ENCODE results near the gene COTL1.

Gene COTL1

DNA sequence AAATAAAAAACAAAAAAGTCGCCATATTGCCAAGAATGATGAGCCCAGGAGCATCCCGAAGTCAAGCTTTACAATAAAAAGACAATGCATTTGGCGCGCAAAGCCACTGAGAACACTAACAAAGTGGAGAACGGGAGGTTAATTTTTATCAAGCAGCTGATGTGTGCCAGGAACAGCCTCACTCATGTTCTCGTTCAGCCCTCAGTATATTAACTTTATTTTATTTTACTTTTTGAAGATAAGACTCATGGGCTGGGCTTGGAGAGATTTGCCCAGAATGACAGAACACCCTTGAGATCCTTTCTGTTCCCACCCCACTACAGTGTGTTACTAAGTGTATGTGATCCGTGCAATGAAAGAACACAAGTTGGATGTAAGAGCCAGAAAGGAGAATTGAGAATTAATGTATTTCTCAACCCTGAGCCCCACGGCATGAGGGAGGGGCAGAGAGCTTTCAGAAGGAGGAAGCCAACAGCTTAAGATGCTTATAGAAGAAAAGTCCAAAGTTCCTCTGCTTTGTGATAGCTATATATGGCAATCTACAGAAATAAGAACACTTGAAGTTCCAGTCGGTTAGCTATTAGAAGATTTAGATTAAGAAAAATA, 48.4 kb downstream of the COTL1 start:
- Histone ChIP-seq H2AFZ (ENCODE audit: low read depth, low read length, severe bottlenecking) (no peak overlapping the region), H3K79me2 (ENCODE audit: insufficient read depth, low read length) (peaks cover 35% of the 10 kb centered on the region), H4K20me1 (ENCODE audit: low read depth, low read length) (no peaks in the 10 kb centered on the region), H3K27me3 (ENCODE audit: low read length) (no peaks in the 10 kb centered on the region), H3K9me3 (ENCODE audit: insufficient read depth, low read length) (no peaks in the 10 kb centered on the region), H3K9me2 (replicated peaks; ENCODE audit: insufficient read depth, low read length) (no peaks in the 10 kb centered on the region), H3K4me3 (ENCODE audit: insufficient read depth, low read length, poor library complexity, severe bottlenecking) (no peak overlapping the region), H3K27ac (ENCODE audit: low read depth, low read length) (no peak overlapping the region), H3K4me2 (ENCODE audit: low read depth, low read length, poor library complexity, severe bottlenecking) (no peak overlapping the region), H3K9ac (ENCODE audit: low read length) (no peak overlapping the region), H3F3A (ENCODE audit: insufficient read depth) (no peaks in the 10 kb centered on the region), H3K36me3 (ENCODE audit: low read length) (no peaks in the 10 kb centered on the region; the same call in 1 of the 2 replicates)
- no peak for TF ChIP-seq CTCF (IDR thresholded peaks at IDR 0.05; ENCODE audit: insufficient read depth, low read length, poor library complexity, severe bottlenecking)
- no peak for TF ChIP-seq EZH2phosphoT487 (conservative IDR thresholded peaks at IDR 0.05; ENCODE audit: low read length)

DNA sequence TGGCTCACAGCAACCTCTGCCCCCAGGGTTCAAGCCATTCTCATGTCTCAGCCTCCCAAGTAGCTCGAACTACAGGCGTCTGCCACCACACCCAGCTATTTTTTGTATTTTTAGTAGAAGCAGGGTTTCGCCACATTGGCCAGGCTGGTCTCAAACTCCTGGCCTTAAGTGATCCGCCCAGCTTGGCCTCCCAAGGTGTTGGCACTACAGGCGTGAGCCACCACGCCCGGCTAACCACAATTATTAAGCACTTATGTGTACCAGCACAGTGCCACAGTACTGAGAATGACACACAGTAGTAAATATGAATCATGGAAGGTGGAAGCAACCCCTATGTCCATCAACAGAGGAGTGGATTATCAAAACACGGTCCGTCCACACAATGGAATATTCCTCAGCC, 49.8 kb downstream of the COTL1 start:
- TF ChIP-seq CTCF (IDR thresholded peaks at IDR 0.05; ENCODE audit: insufficient read depth, low read length, poor library complexity, severe bottlenecking) = no peak
- no peak for TF ChIP-seq EZH2phosphoT487 (conservative IDR thresholded peaks at IDR 0.05; ENCODE audit: low read length)
- Histone ChIP-seq H3K79me2 (ENCODE audit: insufficient read depth, low read length) (peaks cover 35% of the 10 kb centered on the region), H3K9ac (ENCODE audit: low read length) (no peak overlapping the region)

DNA sequence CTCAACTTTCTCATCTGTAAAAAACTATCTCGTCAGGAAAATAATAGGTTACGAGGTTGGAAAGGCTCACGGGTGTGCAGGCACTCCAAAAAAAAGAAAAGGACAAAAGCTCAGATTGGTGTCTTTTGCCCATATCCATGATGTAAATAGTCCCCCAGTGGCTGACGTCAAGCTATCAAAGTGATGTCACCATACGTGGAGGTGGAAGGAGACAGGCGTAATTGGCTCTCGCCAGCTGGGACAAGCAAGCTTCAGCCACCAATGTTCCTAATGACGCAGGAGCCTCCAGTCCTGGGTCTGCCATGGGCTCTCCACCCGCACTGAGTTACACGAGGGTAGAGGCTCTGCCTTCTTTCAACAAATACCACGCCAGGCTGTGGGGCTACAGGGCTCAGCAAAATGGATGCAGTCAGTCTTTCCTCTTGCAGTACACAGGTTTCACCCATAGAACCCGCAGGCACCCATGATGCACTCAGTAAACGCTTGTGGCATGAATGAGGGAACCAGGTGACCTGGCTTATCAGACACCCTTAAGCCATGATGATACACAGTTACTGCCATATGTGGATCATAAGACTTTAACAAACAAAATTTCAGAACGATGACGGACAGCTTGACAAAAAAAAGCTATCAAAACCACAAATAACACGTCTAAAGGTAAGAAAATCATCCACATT, 50.5 kb downstream of the COTL1 start:
- TF ChIP-seq EZH2phosphoT487 (conservative IDR thresholded peaks at IDR 0.05; ENCODE audit: low read length) = no peak
- no peak for TF ChIP-seq CTCF (IDR thresholded peaks at IDR 0.05; ENCODE audit: insufficient read depth, low read length, poor library complexity, severe bottlenecking)
- Histone ChIP-seq H3K79me2 (ENCODE audit: insufficient read depth, low read length) (peaks cover 31% of the 10 kb centered on the region), H3K27me3 (ENCODE audit: low read length) (no peaks in the 10 kb centered on the region), H4K20me1 (ENCODE audit: low read depth, low read length) (no peaks in the 10 kb centered on the region), H3K9me3 (ENCODE audit: insufficient read depth, low read length) (no peaks in the 10 kb centered on the region), H3F3A (ENCODE audit: insufficient read depth) (no peaks in the 10 kb centered on the region), H3K4me2 (ENCODE audit: low read depth, low read length, poor library complexity, severe bottlenecking) (no peak overlapping the region), H3K9me2 (replicated peaks; ENCODE audit: insufficient read depth, low read length) (no peaks in the 10 kb centered on the region), H3K27ac (ENCODE audit: low read depth, low read length) (no peak overlapping the region), H2AFZ (ENCODE audit: low read depth, low read length, severe bottlenecking) (no peak overlapping the region), H3K9ac (ENCODE audit: low read length) (no peak overlapping the region), H3K4me3 (ENCODE audit: insufficient read depth, low read length, poor library complexity, severe bottlenecking) (no peak overlapping the region), H3K36me3 (ENCODE audit: low read length) (peaks cover 2% of the 10 kb centered on the region; the same call in 1 of the 2 replicates)

More for the DNA sequence above, 49.8 kb downstream of the COTL1 start:
- no peaks in the 10 kb centered on the region for H4K20me1 ChIP-seq (ENCODE audit: low read depth, low read length)
- no peaks in the 10 kb centered on the region for H3K9me2 ChIP-seq (replicated peaks; ENCODE audit: insufficient read depth, low read length)
- no peak overlapping the region for H2AFZ ChIP-seq (ENCODE audit: low read depth, low read length, severe bottlenecking)
- H3K4me2 ChIP-seq (ENCODE audit: low read depth, low read length, poor library complexity, severe bottlenecking) = no peak overlapping the region
- H3K27ac ChIP-seq (ENCODE audit: low read depth, low read length) = no peak overlapping the region
- H3K4me3 ChIP-seq (ENCODE audit: insufficient read depth, low read length, poor library complexity, severe bottlenecking) = no peak overlapping the region
- no peaks in the 10 kb centered on the region for H3K9me3 ChIP-seq (ENCODE audit: insufficient read depth, low read length)
- H3K36me3 ChIP-seq (ENCODE audit: low read length) = peaks cover 2% of the 10 kb centered on the region; the same call in 1 of the 2 replicates
- no peaks in the 10 kb centered on the region for H3F3A ChIP-seq (ENCODE audit: insufficient read depth)
- H3K27me3 ChIP-seq (ENCODE audit: low read length) = no peaks in the 10 kb centered on the region
